ENCODE measurements around the gene FBRS. TPM values are rescaled to one million over a fixed set of nuclear protein-coding genes. Genes with fewer than 3 reads are reported as not detected.

FBRS gene
- polyA plus RNA-seq, 1 of the 3 experiments (the other 2 are of a cell fraction): 11.5 TPM

DNA sequence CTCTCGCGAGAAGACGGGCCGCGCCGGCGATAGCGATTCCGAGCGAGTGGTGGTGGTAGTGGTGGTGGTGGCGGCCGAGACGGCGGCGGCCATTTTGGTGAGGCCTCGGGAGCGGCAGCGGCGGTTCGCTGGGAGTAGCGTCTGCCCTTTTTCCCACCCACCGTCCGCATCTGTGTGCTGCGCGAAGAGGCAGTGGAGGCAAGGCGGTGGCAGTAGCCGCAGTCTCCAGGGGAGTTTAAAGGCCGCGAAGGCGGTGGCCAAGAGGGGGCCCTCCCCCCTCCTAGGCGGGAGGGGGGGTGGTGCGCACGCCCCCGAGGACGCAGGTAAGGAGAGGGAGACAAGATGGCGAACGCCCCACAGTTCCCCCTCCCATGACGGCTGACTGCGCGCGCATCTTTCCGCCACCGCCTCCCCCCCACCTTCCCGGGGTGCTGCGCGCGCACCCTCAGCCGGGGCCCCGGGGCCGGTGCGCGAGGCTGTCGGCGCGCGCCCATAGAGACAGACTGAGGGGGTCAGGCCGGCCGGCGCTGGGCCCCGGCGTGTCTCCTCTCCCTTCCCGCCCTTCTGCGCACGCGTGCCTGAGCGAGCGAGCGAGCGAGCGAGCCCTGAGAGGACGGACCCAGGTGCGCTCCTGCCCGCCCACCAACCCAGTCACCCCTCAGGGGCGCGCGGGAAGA lies 40.0 kb downstream of the FBRS start:
- H3K9me2 ChIP-seq: no peaks in the 10 kb centered on the region
- peak overlapping the region; percentile 75 for H3K4me2 ChIP-seq
- peak; percentile 99 for DNase-seq
- H2AFZ ChIP-seq (ENCODE audit: low read depth): peak overlapping the region; percentile 84; the same call in 1 of the 2 replicates
- ChIA-PET POLR2A (interaction anchor here (0.6 to 2.0 kb wide), 5 partner anchors 8 to 50 kb away, joined by 3 to 8 read pairs (median 3); partner anchors contain the start of genes FBRS and PHKG2), CTCF (interaction anchor here (0.8 to 2.8 kb wide), 5 partner anchors 38 to 268 kb away, joined by 3 to 18 read pairs (median 4); partner anchors contain the start of genes DCTPP1, FBRS and PRR14)
- H3K27ac ChIP-seq (ENCODE audit: low read depth in 2 of 2, low read length in 1 of 2): peak overlapping the region; percentile 99 to 100
- 1% methylated on average over 43 of the region's 76 CpGs for WGBS (ENCODE audit: low lambda C conversion rate)
- H3K9me3 ChIP-seq: no peaks in the 10 kb centered on the region
- peaks cover 16 to 29% of the 10 kb centered on the region in 2 experiments for H3K36me3 ChIP-seq (replicated peaks in 1 of 2; ENCODE audit: control insufficient read depth in 1 of 2, insufficient read depth in 2 of 2, low read length in 1 of 2)
- H3K9ac ChIP-seq: peak overlapping the region; percentile 100
- no peaks in the 10 kb centered on the region for H3F3A ChIP-seq (replicated peaks; ENCODE audit: insufficient read depth)
- H3K27me3 ChIP-seq (ENCODE audit: insufficient read depth): no peaks in the 10 kb centered on the region
- H3K79me2 ChIP-seq (ENCODE audit: insufficient read depth): peaks cover 42% of the 10 kb centered on the region
- H3K4me3 ChIP-seq (ENCODE audit: low read depth in 2 of 2, low read length in 1 of 2): peak overlapping the region; percentile 78
- peaks cover 12% of the 10 kb centered on the region for H4K20me1 ChIP-seq (ENCODE audit: insufficient read depth)
- H3K4me1 ChIP-seq (ENCODE audit: control insufficient read depth in 1 of 2, insufficient read depth in 2 of 2, low read depth in 1 of 2, low read length in 1 of 2): peaks cover 12 to 15% of the 10 kb centered on the region in 2 experiments
- TF ChIP-seq CTCF (IDR thresholded peaks at IDR 0.05) (no peak), JUND (IDR thresholded peaks at IDR 0.05) (no peak), YY1 (IDR thresholded peaks at IDR 0.05; ENCODE audit: low read depth) (peak; percentile 97), TAF1 (IDR thresholded peaks at IDR 0.05; ENCODE audit: borderline replicate concordance, low read depth, low read length) (peak; percentile 85), PBX3 (IDR thresholded peaks at IDR 0.05) (no peak), EZH2phosphoT487 (IDR thresholded peaks at IDR 0.05; ENCODE audit: borderline replicate concordance, low read depth) (no peak), GABPA (IDR thresholded peaks at IDR 0.05; ENCODE audit: low read depth) (peak; percentile 15; the same call in 1 of the 2 replicates), IRF3 (IDR thresholded peaks at IDR 0.05; ENCODE audit: low read depth, low read length) (no peak), EP300 (IDR thresholded peaks at IDR 0.05; ENCODE audit: borderline replicate concordance in 1 of 2, low read depth in 1 of 2, low read length in 1 of 2) (0 out of 4 replicates have a peak, but pooled peaks of 1 of the 2 experiments have one; percentile 8), RFX5 (IDR thresholded peaks at IDR 0.05; ENCODE audit: low read length) (no peak), ZBTB33 (IDR thresholded peaks at IDR 0.05; ENCODE audit: borderline replicate concordance, low read depth) (no peak), RXRA (IDR thresholded peaks at IDR 0.05; ENCODE audit: borderline replicate concordance, low read depth) (no peak), SIN3A (IDR thresholded peaks at IDR 0.05; ENCODE audit: borderline replicate concordance, low read depth, low read length) (peak; percentile 94), TEAD4 (IDR thresholded peaks at IDR 0.05; ENCODE audit: borderline replicate concordance, insufficient read depth) (peak; percentile 50; the same call in 1 of the 2 replicates), TCF12 (IDR thresholded peaks at IDR 0.05) (no peak), ELF1 (IDR thresholded peaks at IDR 0.05) (peak; percentile 43; the same call in 1 of the 2 replicates), RAD21 (IDR thresholded peaks at IDR 0.05; ENCODE audit: low read length) (no peak), MEF2A (IDR thresholded peaks at IDR 0.05; ENCODE audit: borderline replicate concordance, low read depth) (no peak)
- TF ChIP-seq, protein P1, sequence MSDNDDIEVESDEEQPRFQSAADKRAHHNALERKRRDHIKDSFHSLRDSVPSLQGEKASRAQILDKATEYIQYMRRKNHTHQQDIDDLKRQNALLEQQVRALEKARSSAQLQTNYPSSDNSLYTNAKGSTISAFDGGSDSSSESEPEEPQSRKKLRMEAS (IDR thresholded peaks at IDR 0.05; ENCODE audit: low read depth): peak; percentile 27
- TF ChIP-seq, protein P2, sequence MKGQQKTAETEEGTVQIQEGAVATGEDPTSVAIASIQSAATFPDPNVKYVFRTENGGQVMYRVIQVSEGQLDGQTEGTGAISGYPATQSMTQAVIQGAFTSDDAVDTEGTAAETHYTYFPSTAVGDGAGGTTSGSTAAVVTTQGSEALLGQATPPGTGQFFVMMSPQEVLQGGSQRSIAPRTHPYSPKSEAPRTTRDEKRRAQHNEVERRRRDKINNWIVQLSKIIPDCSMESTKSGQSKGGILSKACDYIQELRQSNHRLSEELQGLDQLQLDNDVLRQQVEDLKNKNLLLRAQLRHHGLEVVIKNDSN (IDR thresholded peaks at IDR 0.05; ENCODE audit: borderline replicate concordance, low read depth): no peak
- TF ChIP-seq, protein P3, sequence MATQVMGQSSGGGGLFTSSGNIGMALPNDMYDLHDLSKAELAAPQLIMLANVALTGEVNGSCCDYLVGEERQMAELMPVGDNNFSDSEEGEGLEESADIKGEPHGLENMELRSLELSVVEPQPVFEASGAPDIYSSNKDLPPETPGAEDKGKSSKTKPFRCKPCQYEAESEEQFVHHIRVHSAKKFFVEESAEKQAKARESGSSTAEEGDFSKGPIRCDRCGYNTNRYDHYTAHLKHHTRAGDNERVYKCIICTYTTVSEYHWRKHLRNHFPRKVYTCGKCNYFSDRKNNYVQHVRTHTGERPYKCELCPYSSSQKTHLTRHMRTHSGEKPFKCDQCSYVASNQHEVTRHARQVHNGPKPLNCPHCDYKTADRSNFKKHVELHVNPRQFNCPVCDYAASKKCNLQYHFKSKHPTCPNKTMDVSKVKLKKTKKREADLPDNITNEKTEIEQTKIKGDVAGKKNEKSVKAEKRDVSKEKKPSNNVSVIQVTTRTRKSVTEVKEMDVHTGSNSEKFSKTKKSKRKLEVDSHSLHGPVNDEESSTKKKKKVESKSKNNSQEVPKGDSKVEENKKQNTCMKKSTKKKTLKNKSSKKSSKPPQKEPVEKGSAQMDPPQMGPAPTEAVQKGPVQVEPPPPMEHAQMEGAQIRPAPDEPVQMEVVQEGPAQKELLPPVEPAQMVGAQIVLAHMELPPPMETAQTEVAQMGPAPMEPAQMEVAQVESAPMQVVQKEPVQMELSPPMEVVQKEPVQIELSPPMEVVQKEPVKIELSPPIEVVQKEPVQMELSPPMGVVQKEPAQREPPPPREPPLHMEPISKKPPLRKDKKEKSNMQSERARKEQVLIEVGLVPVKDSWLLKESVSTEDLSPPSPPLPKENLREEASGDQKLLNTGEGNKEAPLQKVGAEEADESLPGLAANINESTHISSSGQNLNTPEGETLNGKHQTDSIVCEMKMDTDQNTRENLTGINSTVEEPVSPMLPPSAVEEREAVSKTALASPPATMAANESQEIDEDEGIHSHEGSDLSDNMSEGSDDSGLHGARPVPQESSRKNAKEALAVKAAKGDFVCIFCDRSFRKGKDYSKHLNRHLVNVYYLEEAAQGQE (IDR thresholded peaks at IDR 0.05; ENCODE audit: low read depth, low read length): peak; percentile 10; the same call in 1 of the 2 replicates

Data from SK-N-SH (cell line).